Breast epithelium (tissue), 4 donors: Measurements from ENCODE around the gene PTPN7. TPM values are rescaled to one million over a fixed set of nuclear protein-coding genes. Genes with fewer than 3 reads are reported as not detected.
A peak's percentile ranks its signal among the peaks of the same experiment; 100 is the strongest.
"Not testable (repeated sequence)": the region's sequence is repeated elsewhere in the genome, so short reads cannot be mapped to it uniquely, and the experiment has no call there.

Experiments
- DNase-seq, 2 donors: peaks; one replicate each; pipeline ENCODE4 v3.0.0-alpha.2; 2019; ENCODE audit warnings: low spot score in 2 of 2
- H3K27ac ChIP-seq, 2 donors: fragments of 200-600 bp; sonication (generic) in 1 of 2; one replicate each; pipeline ENCODE4 v1.5.1; 2016 to 2019; ENCODE audit warnings: mild to moderate bottlenecking in 1 of 2
- H3K27me3 ChIP-seq, 2 donors: fragments of 200-600 bp; sonication (generic) in 1 of 2; one replicate each; pipeline versions ENCODE4 v1.5.1 to v1.6.0; 2017 to 2019; ENCODE audit warnings: control low read depth in 1 of 2, mild to moderate bottlenecking in 1 of 2
- H3K36me3 ChIP-seq: fragments of 200-600 bp; one replicate; pipeline ENCODE4 v1.5.1; 2019
- H3K4me1 ChIP-seq, 2 donors: fragments of 200-600 bp; sonication (generic); one replicate each; pipeline ENCODE4 v1.5.1; 2016 to 2019; ENCODE audit warnings: control low read depth in 1 of 2
- H3K4me3 ChIP-seq, 3 donors: fragments of 200-600 bp; sonication (generic); 1 replicate in 2 of 3; 2 replicates in 1 of 3; pipeline ENCODE4 v1.5.1; 2016 to 2019; ENCODE audit warnings: mild to moderate bottlenecking in 3 of 3, moderate library complexity in 2 of 3
- H3K9me3 ChIP-seq, 2 donors: fragments of 200-600 bp; sonication (generic) in 1 of 2; one replicate each; pipeline ENCODE4 v1.5.1; 2016 to 2019; ENCODE audit warnings: control low read depth in 1 of 2
- POLR2A ChIP-seq: fragments of 450-650 bp; IDR thresholded peaks from one replicate; pipeline ENCODE4 v1.6.1; 2016; ENCODE audit warnings: antibody characterized with exemption, mild to moderate bottlenecking, moderate library complexity
- POLR2AphosphoS5 ChIP-seq, 3 donors: sonication (generic); formaldehyde crosslinking; IDR thresholded peaks; one replicate each; pipeline ENCODE4 v1.6.1; 2017; ENCODE audit warnings: antibody characterized with exemption in 3 of 3
- intact Hi-C: fragments of 100-400 bp; cut with DNase I; formaldehyde crosslinking; loops from one replicate; pipeline ENCODE4 v1.15.1; 2023; ENCODE audit warnings: low total_unique reads
- total RNA-seq, 3 donors: library from RNA; depleted of rRNA; stranded (reverse); fragments of >200 nt; gene quantifications; one replicate each; pipeline ENCODE4 v1.1.0, GENCODE V29; 2016
- TF ChIP-seq, protein P1 (sequence below), 3 donors: fragments of 450-650 bp; IDR thresholded peaks; one replicate each; pipeline ENCODE4 v1.5.1; 2016 to 2017; ENCODE audit warnings: antibody characterized with exemption in 3 of 3, mild to moderate bottlenecking in 3 of 3, moderate library complexity in 3 of 3

PTPN7 gene
- total RNA-seq, 3 donors from 2014 or later, result 1.4 to 4.2 (median 2.9) TPM

DNA sequence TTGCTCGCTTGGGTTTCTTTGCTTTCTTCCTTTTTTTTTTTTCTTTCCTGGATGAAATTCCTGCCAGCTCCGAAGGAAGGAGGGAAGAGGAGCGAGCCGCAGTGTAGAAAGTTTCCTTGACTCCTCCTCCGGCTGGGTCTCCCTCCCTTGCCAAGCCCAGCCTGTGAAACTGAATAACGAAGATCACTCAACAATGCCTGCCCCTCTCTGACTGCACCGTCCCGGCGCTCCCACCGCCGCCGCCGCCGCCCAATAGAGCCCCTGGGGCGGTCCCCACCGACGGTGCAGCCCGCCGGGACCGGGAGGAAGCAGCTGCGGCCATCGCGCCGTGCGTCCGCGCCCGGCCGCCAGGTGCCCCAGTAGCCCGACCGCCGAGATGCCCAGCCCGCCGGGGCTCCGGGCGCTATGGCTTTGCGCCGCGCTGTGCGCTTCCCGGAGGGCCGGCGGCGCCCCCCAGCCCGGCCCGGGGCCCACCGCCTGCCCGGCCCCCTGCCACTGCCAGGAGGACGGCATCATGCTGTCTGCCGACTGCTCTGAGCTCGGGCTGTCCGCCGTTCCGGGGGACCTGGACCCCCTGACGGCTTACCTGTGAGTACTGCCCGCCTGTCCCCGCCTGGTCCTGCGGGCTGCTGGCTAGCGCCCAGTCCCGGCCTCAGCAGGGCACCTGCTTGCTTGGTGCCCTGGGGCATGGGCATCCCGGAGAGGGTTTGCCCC is 33.4 kb upstream of the PTPN7 start, which contains the start of gene LGR6:
LGR6 (plus strand) TSS at position 186 of the 714 bp plus-strand sequence; CDS start at position 377, 191 bp downstream.
- no peak for TF ChIP-seq POLR2A
- TF ChIP-seq, protein P1, sequence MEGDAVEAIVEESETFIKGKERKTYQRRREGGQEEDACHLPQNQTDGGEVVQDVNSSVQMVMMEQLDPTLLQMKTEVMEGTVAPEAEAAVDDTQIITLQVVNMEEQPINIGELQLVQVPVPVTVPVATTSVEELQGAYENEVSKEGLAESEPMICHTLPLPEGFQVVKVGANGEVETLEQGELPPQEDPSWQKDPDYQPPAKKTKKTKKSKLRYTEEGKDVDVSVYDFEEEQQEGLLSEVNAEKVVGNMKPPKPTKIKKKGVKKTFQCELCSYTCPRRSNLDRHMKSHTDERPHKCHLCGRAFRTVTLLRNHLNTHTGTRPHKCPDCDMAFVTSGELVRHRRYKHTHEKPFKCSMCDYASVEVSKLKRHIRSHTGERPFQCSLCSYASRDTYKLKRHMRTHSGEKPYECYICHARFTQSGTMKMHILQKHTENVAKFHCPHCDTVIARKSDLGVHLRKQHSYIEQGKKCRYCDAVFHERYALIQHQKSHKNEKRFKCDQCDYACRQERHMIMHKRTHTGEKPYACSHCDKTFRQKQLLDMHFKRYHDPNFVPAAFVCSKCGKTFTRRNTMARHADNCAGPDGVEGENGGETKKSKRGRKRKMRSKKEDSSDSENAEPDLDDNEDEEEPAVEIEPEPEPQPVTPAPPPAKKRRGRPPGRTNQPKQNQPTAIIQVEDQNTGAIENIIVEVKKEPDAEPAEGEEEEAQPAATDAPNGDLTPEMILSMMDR (IDR thresholded peaks at IDR 0.05), result peak in 1 of 3 donors; percentile 30
- Histone ChIP-seq H3K27me3 (no peaks in the 10 kb centered on the region), H3K36me3 (no peaks in the 10 kb centered on the region), H3K4me3 (peak within 1 kb of the TSS; percentile 4 to 70 (median 57)), H3K9me3 (no peaks in the 10 kb centered on the region), H3K27ac (peak within 1 kb of the TSS; percentile 45 to 63), H3K4me1 (peaks cover under 1 to 4% of the 10 kb centered on the region in 2 donors)
- intact Hi-C loops, result no loop called here
- DNase-seq, result no peak

DNA sequence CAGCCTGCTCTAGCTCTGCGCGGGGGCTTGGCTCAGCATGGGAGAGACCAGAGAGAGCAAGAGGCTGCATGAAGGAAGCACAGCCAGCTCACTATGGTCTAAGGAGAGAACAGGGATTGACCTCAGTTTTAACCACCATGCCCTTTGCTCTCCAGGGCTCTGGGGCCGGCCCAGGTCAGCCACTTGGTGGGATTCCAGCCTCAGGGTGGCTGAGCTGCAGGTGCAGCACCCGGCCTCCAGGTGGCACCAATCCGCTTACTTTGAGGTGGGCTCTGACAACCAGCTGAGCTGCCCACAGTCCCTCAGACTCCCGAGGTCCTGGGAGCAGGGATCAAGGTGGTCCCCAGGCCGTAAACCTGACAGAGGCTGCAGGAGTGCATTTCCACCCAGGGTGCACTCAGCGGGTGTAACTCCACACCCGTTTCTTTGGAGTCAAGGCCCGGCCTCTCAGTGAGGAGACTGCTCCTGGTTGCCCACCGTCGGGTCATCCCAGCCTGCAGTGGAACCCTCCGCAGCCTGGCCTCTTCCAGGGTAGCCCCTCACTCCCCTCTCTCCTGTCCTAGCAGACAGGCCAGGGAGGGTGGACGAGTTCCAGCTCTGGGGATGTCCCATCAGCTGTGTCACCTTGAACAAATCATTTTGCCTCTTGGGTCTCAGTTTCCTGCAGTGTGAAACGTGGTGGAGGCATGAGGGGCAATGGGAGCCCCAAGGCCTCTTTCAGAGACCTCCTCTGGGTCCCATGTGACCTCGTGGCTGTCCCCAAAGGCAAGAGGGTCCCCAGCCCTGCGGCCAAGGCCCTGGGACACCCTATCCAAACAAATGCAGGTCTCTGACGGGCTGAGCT is 32.6 kb upstream of the PTPN7 start:
- intact Hi-C loops, result no loop called here
- Histone ChIP-seq H3K27ac (peak overlapping the region in 1 of 2 donors; percentile 45), H3K9me3 (no peaks in the 10 kb centered on the region), H3K27me3 (no peaks in the 10 kb centered on the region), H3K4me3 (peak overlapping the region in 2 of 3 donors; percentile 57 to 70), H3K36me3 (no peaks in the 10 kb centered on the region), H3K4me1 (peaks cover 0 to 4% of the 10 kb centered on the region in 2 donors)
- DNase-seq, result peak in 1 of 2 donors; percentile 48
- TF ChIP-seq POLR2AphosphoS5 (IDR thresholded peaks at IDR 0.05), result no peak
- TF ChIP-seq, protein P1 (IDR thresholded peaks at IDR 0.05), result peak; percentile 58 to 78 (median 73)
- no peak for TF ChIP-seq POLR2A

DNA sequence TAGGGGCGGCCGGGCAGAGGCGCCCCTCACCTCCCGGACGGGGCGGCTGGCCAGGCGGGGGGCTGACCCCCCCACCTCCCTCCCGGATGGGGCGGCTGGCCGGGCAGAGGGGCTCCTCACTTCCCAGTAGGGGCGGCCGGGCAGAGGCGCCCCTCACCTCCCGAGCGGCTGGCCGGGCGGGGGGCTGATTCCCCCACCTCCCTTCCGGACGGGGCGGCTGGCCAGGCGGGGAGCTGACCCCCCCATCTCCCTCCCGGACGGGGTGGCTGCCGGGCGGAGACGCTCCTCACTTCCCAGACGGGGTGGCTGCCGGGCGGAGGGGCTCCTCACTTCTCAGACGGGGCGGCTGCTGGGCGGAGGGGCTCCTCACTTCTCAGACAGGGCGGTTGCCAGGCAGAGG is 31.0 kb upstream of the PTPN7 start:
- H3K4me1 ChIP-seq, H3K27ac ChIP-seq, intact Hi-C loops, H3K36me3 ChIP-seq, H3K4me3 ChIP-seq, H3K27me3 ChIP-seq, H3K9me3 ChIP-seq, DNase-seq: not testable (repeated sequence)

DNA sequence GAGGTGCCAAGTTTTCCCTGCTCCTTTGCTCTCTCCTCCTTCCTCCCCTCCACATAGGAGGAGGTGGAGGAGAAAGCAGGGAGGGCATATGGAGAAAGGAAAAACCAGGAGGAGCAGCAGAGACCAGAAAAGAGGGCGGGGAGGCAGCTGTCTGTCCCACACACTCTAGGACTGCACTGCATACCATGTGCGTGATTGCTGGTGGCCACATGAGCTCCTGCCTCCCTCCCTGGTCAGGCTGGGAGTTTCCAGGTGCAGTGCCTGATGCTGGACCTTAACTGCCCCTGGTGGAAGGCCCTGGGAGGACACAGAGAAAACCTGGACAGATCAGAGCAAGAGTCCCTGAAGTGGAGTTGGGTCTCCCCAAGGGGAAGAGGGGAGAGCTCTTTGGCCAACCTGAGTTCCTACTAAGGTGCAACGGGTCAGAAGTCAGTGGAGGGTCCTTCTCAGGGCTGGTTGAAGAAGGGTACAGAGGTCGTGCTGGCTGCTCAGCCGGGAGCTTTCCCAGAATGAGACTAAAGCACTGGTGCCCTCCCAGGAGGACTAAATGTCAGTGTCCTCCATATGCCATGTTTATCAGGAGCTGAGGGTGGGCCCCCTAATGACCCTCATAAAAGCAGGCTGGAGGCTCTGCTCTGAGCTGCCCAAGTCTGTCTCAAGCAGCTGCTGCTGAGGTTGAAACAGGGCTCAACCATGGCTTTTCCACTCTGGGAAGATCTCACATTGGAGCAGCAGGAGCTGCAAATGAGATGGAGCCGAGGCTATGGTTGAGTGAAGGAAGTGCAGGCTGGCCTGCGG is 29.7 kb upstream of the PTPN7 start:
- no peak overlapping the region for H3K4me3 ChIP-seq
- H3K27ac ChIP-seq, result no peak overlapping the region
- TF ChIP-seq POLR2AphosphoS5 (IDR thresholded peaks at IDR 0.05) (no peak), POLR2A (no peak)
- TF ChIP-seq, protein P1 (IDR thresholded peaks at IDR 0.05), result no peak
- H3K9me3 ChIP-seq, result no peaks in the 10 kb centered on the region
- intact Hi-C loops, result loop anchor here (5.0 to 10.0 kb wide), 2 partner anchors 117 to 1265 kb away; no protein-coding TSS in a partner anchor
- no peaks in the 10 kb centered on the region for H3K27me3 ChIP-seq
- DNase-seq, result no peak
- H3K36me3 ChIP-seq, result no peaks in the 10 kb centered on the region
- H3K4me1 ChIP-seq, result peaks cover 0 to 4% of the 10 kb centered on the region in 2 donors
